Occipital lobe (tissue), 2 donors: ENCODE data around the gene PANK4. TPM values are rescaled to one million over a fixed set of nuclear protein-coding genes. Genes with fewer than 3 reads are reported as not detected.
A peak's percentile ranks its signal among the peaks of the same experiment; 100 is the strongest.
"Not testable (repeated sequence)": the region's sequence is repeated elsewhere in the genome, so short reads cannot be mapped to it uniquely, and the experiment has no call there.

ENCODE experiments used
- DNase-seq: peaks from one replicate; lab custom pipeline; 2025; lab: John Stamatoyannopoulos, UW
- total RNA-seq: library from RNA; depleted of rRNA; stranded (reverse); fragments of >200 nt; gene quantifications from one replicate; pipeline ENCODE4 v1.2.3, GENCODE V29; 2014

The PANK4 gene
- total RNA-seq, 1 donor from 2014 or later = 26.0 TPM

- DNase-seq = no peak
Measured at GRCh38 chr1:2558861-2559260, 32.5 kb upstream of the PANK4 start.

GRCh38 chr1:2558420-2558819, 32.0 kb upstream of the PANK4 start:
- DNase-seq = no peak

GRCh38 chr1:2557482-2558400, 31.3 kb upstream of the PANK4 start:
- DNase-seq = no peak

- no peak for DNase-seq
Measured at GRCh38 chr1:2556678-2557481, 30.5 kb upstream of the PANK4 start.

GRCh38 chr1:2556277-2556677, 29.9 kb upstream of the PANK4 start, which contains the start of gene TNFRSF14:
Gene TNFRSF14, plus strand, starts transcription at chr1:2556371. Its CDS starts 294 bp downstream, at chr1:2556665.
- peak; percentile 17 for DNase-seq

- DNase-seq = no peak
Measured at GRCh38 chr1:2555634-2556276, 29.4 kb upstream of the PANK4 start.

- no peak for DNase-seq
Measured at GRCh38 chr1:2554621-2555387, 28.4 kb upstream of the PANK4 start.

GRCh38 chr1:2553871-2554620, 27.6 kb upstream of the PANK4 start:
- no peak for DNase-seq

GRCh38 chr1:2553076-2553475, 26.7 kb upstream of the PANK4 start:
- not testable (repeated sequence) for DNase-seq

- no peak for DNase-seq
Measured at GRCh38 chr1:2552189-2552588, 25.8 kb upstream of the PANK4 start.

GRCh38 chr1:2551544-2551943, 25.1 kb upstream of the PANK4 start:
- not testable (repeated sequence) for DNase-seq

GRCh38 chr1:2550309-2550861, 24.0 kb upstream of the PANK4 start:
- not testable (repeated sequence) for DNase-seq

GRCh38 chr1:2549367-2550029, 23.1 kb upstream of the PANK4 start:
- not testable (repeated sequence) for DNase-seq

- DNase-seq = peak; percentile 58
Measured at GRCh38 chr1:2548068-2548589, 21.7 kb upstream of the PANK4 start.

- DNase-seq = no peak
Measured at GRCh38 chr1:2547210-2548067, 21.0 kb upstream of the PANK4 start.

- DNase-seq = peak; percentile 25
Measured at GRCh38 chr1:2546515-2547209, 20.3 kb upstream of the PANK4 start.

GRCh38 chr1:2545754-2546514, 19.5 kb upstream of the PANK4 start:
- DNase-seq = peak; percentile 69
